ENCODE results near the gene CACNA2D3.

The CACNA2D3 gene

GRCh38 chr3:54511766-54512365 is 389.5 kb downstream of the CACNA2D3 start:
- Histone ChIP-seq H3K9ac (ENCODE audit: low read length) (no peak overlapping the region), H4K20me1 (ENCODE audit: low read depth, low read length) (no peaks in the 10 kb centered on the region), H3K9me2 (replicated peaks; ENCODE audit: insufficient read depth, low read length) (no peaks in the 10 kb centered on the region), H3K4me3 (ENCODE audit: insufficient read depth, low read length, poor library complexity, severe bottlenecking) (no peak overlapping the region), H3K27ac (ENCODE audit: low read depth, low read length) (no peak overlapping the region), H3K9me3 (ENCODE audit: insufficient read depth, low read length) (no peaks in the 10 kb centered on the region), H3K4me2 (ENCODE audit: low read depth, low read length, poor library complexity, severe bottlenecking) (no peak overlapping the region), H3K36me3 (ENCODE audit: low read length) (no peaks in the 10 kb centered on the region), H3K79me2 (ENCODE audit: insufficient read depth, low read length) (no peaks in the 10 kb centered on the region), H3F3A (ENCODE audit: insufficient read depth) (no peaks in the 10 kb centered on the region), H2AFZ (ENCODE audit: low read depth, low read length, severe bottlenecking) (no peak overlapping the region), H3K27me3 (ENCODE audit: low read length) (no peaks in the 10 kb centered on the region)
- no peak for TF ChIP-seq EZH2phosphoT487 (conservative IDR thresholded peaks at IDR 0.05; ENCODE audit: low read length)
- TF ChIP-seq, protein P1, sequence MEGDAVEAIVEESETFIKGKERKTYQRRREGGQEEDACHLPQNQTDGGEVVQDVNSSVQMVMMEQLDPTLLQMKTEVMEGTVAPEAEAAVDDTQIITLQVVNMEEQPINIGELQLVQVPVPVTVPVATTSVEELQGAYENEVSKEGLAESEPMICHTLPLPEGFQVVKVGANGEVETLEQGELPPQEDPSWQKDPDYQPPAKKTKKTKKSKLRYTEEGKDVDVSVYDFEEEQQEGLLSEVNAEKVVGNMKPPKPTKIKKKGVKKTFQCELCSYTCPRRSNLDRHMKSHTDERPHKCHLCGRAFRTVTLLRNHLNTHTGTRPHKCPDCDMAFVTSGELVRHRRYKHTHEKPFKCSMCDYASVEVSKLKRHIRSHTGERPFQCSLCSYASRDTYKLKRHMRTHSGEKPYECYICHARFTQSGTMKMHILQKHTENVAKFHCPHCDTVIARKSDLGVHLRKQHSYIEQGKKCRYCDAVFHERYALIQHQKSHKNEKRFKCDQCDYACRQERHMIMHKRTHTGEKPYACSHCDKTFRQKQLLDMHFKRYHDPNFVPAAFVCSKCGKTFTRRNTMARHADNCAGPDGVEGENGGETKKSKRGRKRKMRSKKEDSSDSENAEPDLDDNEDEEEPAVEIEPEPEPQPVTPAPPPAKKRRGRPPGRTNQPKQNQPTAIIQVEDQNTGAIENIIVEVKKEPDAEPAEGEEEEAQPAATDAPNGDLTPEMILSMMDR (IDR thresholded peaks at IDR 0.05; ENCODE audit: insufficient read depth, low read length, poor library complexity, severe bottlenecking), result no peak

- no peak overlapping the region for H3K27ac ChIP-seq (ENCODE audit: low read depth, low read length)
- no peak overlapping the region for H2AFZ ChIP-seq (ENCODE audit: low read depth, low read length, severe bottlenecking)
- no peak overlapping the region for H3K4me3 ChIP-seq (ENCODE audit: insufficient read depth, low read length, poor library complexity, severe bottlenecking)
- no peak overlapping the region for H3K4me2 ChIP-seq (ENCODE audit: low read depth, low read length, poor library complexity, severe bottlenecking)
- no peak overlapping the region for H3K9ac ChIP-seq (ENCODE audit: low read length)
- no peaks in the 10 kb centered on the region for H3F3A ChIP-seq (ENCODE audit: insufficient read depth)
- H3K36me3 ChIP-seq (ENCODE audit: low read length), result no peaks in the 10 kb centered on the region
- no peaks in the 10 kb centered on the region for H3K9me2 ChIP-seq (replicated peaks; ENCODE audit: insufficient read depth, low read length)
- no peaks in the 10 kb centered on the region for H3K9me3 ChIP-seq (ENCODE audit: insufficient read depth, low read length)
- TF ChIP-seq, protein P1 (IDR thresholded peaks at IDR 0.05; ENCODE audit: insufficient read depth, low read length, poor library complexity, severe bottlenecking), result no peak
- no peak for TF ChIP-seq EZH2phosphoT487 (conservative IDR thresholded peaks at IDR 0.05; ENCODE audit: low read length)
- H3K79me2 ChIP-seq (ENCODE audit: insufficient read depth, low read length), result no peaks in the 10 kb centered on the region
- no peaks in the 10 kb centered on the region for H3K27me3 ChIP-seq (ENCODE audit: low read length)
- H4K20me1 ChIP-seq (ENCODE audit: low read depth, low read length), result no peaks in the 10 kb centered on the region
Measured at GRCh38 chr3:54514006-54514405, 391.7 kb downstream of the CACNA2D3 start.

- Histone ChIP-seq H3K9me3 (ENCODE audit: insufficient read depth, low read length) (no peaks in the 10 kb centered on the region), H3K4me2 (ENCODE audit: low read depth, low read length, poor library complexity, severe bottlenecking) (no peak overlapping the region), H2AFZ (ENCODE audit: low read depth, low read length, severe bottlenecking) (no peak overlapping the region), H4K20me1 (ENCODE audit: low read depth, low read length) (no peaks in the 10 kb centered on the region), H3K9me2 (replicated peaks; ENCODE audit: insufficient read depth, low read length) (no peaks in the 10 kb centered on the region), H3K4me3 (ENCODE audit: insufficient read depth, low read length, poor library complexity, severe bottlenecking) (no peak overlapping the region), H3K27ac (ENCODE audit: low read depth, low read length) (no peak overlapping the region), H3F3A (ENCODE audit: insufficient read depth) (no peaks in the 10 kb centered on the region), H3K27me3 (ENCODE audit: low read length) (no peaks in the 10 kb centered on the region), H3K79me2 (ENCODE audit: insufficient read depth, low read length) (no peaks in the 10 kb centered on the region), H3K36me3 (ENCODE audit: low read length) (no peaks in the 10 kb centered on the region), H3K9ac (ENCODE audit: low read length) (no peak overlapping the region)
- no peak for TF ChIP-seq EZH2phosphoT487 (conservative IDR thresholded peaks at IDR 0.05; ENCODE audit: low read length)
- TF ChIP-seq, protein P1 (IDR thresholded peaks at IDR 0.05; ENCODE audit: insufficient read depth, low read length, poor library complexity, severe bottlenecking), result no peak
Measured at GRCh38 chr3:54514416-54514815, 392.1 kb downstream of the CACNA2D3 start.

All from SU-DHL-6 (cell line).